Measurements from ENCODE around the gene TRPM5.
A peak's percentile ranks its signal among the peaks of the same experiment; 100 is the strongest.

Gene TRPM5

DNA sequence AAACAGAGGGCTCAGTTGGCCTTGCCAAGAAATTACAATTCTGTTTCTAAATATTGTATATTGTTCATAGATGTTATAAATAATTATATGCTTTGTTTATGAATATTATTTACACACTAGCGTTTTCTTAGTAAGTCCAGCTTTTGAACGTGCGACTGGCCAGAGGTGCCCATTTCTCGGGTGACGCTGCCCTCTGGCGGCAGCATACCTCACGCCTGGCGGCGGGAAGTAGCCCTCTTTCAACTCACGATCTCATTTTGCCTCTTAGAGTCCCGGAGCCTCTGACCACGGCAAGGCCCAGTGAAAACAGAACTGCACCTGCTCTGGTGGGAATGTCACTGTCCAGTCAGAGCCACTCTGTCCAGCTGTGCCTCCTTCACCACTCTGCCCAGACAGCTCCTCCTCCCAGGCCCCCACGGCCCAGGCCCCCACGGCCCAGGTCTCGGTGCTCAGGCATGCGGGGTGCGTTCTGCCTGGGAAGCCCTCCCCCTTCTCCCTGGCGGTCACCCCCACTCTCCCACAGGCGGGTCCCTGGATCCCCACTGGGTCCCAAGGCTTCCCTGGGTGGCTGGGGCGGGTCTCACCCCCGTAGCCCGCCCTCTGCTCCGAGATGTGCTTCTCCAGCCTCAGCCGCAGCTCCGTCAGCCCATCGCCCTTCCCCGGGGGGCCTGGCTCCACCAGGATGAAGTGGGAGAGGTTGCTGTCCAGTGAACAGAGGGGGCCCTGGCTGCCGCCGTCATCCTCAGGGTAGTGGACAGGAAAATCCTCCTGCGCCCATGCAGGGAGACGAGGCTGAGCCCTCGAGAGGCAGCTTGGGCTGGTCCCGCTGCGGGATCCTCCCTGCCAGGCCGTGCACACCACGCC lies 24.4 kb downstream of the TRPM5 start:
- peak; percentile 30 to 75 for DNase-seq

DNA sequence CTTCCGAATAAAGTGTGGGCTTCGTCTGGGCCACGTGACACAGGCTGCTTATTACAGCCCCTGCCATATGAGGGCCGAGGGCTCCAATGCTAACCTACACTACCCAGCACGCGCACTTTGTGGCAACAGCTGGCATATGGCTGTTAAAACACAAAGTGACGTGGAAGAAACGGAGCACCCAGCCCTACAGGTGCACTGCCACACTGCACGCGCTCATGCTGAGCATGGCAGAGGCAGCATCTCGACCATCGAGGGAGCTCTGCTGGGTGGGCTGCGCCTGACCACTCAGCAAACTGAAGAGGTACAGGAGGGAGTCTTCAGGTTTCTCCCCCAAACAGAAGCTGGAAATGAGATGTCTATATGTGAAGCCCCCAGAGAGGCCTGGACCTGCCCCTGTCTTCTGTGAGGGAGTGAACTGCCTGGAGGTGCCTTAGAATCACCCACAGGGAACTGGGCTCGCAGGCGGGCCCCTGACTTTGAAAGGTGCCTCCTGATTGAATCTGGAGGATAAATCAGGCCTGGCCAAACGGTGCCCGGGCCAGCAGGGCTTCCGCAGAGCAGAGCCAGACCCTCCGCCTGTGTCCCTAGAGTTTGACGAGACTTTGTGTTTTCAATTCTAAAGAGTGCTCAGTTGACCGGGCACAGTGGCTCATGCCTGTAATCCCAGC lies 25.5 kb downstream of the TRPM5 start:
- no peak for DNase-seq

DNA sequence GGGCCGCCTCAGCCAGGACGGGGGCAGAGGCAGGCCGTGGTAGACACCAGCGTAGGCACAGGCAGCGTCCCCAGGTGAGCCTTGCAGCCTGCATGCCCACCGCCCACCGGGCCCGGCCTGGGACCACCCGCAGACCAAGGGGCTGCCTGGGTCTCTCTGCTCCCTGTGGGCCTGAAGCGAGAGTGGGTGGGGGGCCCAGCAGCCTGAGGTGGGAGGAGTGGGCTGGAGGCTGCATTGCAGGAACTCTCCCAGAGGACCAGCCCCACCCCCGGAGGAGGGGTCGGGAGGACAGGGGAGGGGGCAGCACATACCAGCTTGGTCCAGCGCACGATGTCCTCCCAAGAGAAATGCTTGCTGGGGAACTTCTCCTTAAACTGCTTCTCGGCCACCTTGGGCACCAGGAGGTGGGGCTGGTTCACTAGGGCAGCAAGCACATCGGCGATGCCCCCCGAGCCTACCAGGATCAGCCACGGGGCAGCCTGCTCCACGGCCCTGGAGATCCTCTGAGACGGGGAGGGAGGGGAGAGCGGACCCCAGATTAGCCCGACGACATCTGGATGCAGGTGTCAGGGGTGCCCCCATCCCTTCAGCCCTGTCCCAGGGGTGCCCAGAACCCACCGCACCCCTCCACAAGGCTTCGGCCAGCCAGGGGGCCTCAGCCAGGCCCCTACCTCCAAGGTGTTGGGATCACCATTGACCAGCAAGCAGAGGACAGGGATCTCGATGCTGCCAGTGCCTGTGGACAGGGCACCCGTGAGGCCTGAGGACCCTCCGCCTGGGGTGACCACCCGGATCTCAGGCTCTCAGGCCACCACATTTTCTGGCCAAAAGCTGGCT lies 26.2 kb downstream of the TRPM5 start:
- no peak for DNase-seq

DNA sequence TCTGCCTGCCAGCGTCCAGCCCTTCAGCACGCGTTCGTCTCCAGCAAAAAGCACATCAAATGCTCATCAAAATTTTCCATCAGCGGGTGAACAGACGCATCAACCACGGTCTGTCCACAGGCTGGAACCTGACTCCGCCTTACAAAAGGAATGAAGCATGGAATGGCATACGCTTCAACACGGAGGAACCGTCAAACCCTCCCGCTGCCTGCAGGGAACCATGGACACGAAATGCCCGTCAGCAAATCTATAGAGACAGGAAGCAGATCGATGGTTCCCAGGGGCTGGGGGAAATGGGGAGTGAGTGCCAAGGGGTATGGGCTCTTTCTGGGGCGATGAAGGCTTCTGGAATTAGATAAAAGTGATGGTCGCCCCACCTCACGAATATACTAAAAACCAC lies 27.5 kb downstream of the TRPM5 start:
- no peak for DNase-seq

DNA sequence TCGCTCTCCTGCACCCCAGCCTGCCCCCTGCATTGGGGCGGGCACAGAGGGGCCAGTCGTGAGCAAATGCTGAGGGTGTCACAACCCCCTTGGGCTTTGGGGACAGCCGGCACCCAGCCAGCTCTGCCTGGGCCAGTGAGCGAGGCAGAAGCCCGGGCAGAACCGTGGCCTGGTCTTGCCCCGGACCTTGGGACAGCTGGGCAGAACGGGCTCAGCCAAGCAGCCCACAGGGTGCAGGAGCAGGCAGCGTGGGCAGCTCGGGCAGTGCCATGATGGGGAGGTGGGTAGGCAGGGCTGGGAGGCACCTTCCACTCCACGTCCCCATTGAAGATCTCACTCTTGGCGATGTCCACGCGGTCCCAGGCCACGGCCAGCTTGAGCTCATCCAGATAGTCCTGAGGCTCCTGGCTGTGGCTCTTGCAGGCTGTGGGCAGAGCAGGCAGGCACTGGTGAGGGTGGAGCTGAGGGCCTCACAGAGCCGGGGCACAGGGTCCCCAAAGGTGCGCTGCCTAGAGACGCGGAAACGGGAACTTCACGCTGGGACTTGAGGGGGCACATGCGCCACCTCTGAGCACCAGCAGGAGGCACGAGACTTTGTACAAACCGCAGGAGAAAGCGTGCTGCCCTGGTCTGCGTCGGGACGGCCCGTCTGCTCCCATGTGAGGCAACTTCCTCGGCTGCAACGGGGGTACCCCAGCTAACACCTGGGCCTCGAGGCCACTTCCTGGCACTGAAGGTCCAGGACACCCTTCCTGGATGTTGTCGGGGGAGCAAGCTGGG lies 28.5 kb downstream of the TRPM5 start:
- no peak for DNase-seq

DNA sequence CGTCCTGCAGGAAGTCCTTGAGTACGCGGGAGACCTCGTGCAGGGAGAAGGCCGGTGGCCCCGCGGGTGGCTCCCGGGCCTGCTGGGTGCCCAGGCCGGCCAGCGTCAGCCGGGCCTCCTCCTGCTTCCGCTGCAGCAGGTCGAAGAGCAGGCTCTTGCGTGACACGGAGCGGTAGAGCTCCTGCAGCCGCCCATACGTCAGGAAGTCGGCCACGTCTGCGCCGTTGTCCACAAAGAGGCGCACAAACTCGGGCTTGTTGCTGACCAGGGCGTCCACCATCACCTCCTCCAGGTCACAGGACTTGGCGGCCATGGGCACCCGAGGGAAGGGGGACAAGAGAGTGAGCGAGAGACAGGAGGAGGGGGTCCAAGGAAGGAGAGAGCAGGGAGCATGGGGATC lies 29.1 kb downstream of the TRPM5 start:
- no peak for DNase-seq

DNA sequence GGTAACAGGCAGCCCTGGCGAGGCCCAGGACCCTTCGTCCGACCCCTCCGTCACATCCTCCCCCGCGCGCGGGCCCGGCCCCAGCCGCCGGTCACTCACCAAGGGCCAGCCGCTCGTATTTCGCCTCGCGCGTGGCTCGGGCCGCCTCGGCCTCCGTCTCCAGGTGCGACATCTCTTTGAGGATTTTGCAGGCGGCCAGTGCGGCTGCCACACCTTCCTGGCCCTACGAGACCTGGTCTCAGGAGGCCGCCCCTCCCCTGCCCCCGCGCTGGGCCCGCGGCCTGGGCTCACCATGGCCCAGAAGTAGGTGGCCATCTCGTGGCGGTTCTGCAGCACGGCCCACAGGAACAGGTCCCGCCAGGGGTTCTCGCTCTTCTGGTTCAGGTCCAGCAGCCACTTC lies 29.7 kb downstream of the TRPM5 start:
- DNase-seq: no peak

DNA sequence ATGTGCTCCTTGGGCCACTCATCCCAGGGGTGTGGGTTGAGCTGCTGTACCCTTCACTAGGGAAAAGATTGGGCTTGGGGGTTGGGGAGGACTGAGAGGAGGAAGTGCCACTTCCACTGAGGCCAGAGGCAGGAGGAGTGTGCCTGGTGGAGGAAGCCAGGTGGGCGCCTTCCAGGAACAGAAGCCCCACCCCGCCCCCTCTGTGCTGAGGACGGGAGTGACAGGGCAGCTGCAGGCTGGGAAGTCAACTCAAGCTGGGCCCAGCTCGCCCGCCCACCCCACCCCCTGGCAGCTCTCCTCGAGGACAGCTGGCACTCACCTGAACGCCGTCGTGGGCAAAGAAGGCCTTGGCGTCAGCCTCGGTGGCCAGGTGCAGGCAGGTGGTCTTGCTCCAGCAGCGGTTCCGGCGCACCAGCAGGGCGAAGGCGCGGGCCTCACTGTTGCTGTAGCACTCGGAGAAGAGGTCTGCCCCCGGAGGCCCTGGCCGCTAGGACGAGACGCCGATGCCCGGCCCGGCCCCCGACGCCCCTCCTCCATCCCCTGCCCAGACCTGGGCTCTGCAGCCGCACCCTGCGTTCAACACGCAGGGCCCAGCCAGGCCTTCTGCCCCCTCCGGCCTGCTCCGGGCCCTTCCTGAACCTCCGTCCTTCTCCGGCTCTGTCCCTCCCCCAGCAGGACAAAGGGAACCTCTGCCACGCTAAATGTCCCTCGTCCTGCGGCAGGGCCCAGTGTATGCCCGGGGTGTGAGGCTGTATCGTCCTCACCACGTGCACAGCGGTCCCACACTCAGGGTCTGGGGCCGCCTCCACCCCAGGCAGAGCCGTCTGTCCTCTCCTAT lies 30.4 kb downstream of the TRPM5 start:
- no peak for DNase-seq

DNA sequence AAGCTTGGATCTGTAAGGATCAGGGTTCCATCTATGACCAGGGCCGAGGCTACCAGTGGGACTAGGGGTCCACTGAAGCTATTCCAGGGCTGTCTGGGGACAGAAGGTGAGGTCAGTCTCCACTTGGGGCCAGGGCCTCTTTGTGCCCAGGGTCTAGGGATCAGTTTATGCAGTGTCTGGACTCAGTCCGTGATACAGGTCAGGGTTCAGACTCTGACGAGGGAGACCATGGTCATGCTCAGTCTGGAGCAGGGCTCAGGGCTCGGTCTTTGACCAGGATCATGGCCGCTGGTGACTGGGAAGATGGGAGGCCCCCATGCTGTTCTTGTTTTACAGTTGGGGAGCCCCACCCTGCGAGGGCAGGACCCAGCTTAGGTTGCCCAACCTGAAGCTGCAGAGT lies 32.0 kb downstream of the TRPM5 start:
- no peak for DNase-seq

DNA sequence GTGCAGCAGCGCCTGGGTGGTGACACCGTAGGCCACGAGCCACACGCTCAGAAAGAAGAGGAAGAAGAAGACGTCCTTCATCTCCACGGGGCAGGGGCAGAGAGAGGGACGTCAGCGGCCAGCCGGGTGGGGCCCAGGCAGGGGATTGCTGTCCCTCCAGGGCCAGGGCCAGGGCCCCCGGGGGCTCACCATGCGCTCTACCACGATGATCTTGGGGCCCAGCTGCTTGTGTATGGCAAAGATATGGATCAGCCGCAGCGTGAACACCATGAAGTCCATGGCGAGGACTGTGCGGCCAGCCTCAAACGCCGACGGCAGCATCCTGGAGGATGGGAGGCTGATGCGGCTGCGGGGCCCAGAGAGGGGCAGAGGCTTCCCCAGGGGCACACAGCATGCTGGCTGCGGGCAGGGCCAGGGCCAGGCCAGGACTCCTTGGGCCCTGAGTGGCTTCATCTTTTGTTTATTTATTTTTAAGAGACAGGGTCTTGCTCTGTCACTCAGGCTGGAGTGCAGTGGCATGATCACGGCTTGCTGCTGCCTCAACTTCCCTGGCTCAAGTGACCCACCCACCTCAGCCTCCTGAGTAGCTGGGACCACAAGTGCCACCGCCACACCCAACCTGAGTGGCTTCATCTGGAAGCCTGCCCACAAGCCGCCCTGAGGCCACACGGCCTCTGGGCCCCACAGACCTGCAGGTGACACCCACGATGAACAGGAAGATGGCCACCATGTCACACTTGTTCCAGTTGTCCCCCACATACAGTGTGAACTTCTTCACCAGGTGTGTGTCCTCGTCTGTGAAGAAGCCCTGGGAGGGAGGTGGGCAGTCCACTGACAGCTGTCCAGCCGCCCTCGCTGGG lies 32.6 kb downstream of the TRPM5 start:
- no peak for DNase-seq

DNA sequence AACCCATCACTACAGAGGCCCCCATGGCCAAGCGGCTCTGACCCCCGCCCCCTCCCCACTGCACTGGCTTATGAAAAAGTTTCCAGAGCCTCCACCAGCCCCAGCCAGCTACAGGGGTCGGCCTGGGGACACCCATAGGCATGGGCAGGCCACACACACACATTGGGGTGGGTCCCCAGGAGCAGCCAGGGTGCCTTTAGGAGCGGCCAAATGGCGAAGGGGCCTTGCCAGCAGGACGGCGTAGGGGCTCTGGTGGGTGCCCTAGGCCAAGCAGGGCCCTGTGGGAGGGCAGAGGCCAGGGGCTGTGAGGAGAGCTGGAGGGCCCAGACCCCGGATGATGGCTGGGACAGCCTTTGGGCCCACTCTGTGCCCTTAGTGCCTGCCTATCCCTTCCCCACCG lies 33.7 kb downstream of the TRPM5 start:
- DNase-seq: no peak

DNA sequence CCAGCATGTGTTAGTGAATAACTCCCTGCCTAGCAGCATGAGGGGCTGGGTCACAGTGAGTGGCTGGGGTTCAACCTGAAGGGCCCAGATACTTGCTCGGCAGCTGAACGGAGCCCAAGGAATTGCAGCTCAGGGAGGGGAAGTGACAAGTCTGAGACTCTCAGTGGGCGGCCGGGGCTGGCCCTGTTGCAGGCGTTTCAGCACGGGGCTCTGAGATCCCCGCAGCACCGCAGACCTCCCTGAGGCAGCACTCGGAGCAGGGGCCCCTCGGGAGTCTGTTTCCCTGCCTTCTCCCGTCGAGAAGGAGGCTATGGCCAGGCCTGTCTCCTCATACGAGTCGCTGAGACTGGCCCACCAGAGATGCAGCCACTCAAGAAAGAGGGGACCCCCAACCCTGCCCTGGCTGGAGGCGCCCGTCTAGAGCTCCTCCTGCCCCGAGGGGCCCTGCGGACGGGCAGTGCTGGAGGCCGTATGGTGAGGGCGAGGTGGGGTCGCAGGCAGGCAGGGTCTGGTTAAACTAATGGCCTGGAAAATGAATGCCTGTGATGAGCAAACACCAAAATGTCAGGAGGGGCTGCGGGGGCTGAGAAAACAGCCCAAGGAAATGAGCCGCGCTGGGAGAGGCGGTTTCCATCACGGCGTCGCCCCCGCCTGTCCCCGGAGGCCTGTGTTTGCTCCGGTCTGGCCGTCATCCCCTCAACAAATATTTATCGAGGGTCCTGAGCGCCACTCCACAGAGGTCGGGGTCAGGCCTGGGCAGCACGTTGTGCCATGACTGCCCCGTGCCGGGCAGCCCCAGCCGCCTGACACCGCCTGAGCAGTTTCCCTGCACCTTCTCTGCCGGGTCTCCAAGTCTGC lies 34.5 kb downstream of the TRPM5 start:
- no peak for DNase-seq

DNA sequence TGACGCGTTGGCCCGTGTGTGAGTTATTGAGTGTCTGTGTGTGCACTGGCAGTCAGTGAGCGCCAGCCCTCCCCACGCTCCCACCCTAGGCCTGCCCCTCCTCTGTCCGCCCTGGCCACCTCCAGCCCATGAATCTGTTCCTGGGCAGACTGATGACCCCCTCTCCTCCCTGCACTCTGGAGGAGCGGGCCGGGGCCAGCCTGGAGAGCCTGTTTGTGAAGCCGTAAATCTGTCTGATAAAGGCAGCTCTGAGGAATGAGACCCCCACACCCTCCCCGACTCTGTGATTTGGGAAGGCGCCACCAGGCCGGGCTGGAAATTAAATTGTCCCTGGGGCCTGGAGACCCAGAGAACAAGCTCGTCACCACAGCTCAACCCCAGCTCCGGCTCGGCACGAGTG lies 35.2 kb downstream of the TRPM5 start:
- no peak for DNase-seq

DNA sequence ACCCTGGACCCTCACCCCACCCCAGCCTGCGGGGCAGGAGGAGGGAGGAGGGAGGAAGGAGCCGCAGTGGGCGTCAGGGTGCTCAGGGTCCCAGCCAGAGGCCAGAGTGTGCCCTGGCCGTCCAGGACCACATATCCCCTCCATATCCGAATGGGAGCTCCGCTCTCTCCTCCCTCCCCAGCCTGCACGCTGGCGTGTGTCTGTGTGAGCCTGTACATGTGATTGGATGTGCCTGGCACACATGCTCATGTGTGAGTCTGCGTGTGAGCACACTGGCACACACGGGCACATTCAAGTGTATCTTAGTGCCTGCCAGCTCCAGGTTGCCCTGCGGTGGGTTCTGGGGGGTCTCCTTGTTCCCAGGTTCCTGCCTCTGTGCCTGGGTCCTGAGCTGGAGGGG lies 35.6 kb downstream of the TRPM5 start:
- DNase-seq: no peak

DNA sequence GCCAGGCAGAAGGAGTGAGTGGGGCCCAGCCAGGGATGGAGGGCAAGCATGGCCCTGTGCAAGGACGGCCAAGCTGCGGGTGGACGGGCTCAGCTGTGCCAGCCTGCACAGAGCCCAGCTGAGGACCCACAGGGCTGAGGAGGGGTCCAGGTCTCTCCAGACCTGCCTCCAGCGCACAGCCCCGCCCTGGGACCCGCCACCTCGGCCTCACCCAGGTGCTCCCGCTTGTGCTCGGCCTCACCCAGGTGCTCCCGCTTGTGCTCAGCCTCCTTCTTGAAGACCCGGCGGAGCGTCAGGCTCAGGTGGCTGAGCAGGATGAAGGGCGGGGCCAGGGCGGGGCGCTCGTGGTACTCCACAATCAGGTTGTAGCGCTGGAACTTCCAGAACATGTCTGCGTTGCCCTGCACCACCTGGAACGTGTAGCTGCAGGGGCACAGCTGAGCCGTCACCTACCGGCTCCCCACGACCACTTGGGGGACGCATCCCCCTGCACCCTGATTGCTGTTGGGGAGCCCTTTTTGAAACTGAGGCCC lies 37.4 kb downstream of the TRPM5 start:
- DNase-seq: no peak

DNA sequence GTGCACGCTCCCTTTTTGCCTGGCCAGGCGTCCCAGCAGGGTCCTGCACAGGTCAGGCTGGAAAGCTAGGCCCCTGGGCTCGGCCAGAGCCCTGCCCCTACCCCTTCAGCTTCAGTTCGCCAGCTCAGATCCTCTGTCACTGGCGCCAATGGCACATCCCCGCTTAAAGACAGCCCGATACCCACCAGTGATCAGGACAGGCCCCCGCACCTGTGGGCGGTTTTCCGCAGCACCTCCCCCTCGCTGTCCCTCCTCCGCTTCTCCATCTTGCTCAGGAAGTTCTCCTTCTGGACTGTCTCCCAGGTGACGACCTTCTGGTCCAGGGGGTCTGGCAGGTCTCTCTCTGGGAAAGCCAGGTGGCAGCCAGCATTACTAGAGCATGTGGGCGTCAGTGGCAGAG lies 37.9 kb downstream of the TRPM5 start:
- DNase-seq: no peak

DNA sequence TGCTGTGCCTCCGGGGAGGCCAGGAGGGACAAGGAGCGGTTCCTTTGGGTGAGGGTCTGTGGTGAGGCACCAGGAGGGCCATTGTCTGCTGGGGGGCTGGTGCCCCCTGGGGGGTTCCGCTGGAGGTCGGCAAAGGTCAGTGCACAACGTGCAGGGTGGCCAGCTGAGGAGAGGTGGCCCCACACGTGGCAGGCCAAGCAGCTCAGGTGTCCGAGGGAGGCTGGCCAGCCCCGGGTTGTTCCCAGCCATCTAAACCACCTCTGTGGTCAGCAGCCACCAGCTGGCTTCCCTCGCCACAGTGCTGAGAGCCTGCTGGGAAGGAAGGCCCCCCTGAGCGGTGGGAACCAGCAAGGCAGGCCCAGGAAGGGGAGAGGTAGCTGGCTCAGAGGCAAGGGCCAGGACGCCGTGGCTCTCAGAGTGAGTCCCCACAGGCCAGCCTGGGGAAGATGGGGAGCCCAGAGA lies 39.5 kb downstream of the TRPM5 start:
- no peak for DNase-seq

DNA sequence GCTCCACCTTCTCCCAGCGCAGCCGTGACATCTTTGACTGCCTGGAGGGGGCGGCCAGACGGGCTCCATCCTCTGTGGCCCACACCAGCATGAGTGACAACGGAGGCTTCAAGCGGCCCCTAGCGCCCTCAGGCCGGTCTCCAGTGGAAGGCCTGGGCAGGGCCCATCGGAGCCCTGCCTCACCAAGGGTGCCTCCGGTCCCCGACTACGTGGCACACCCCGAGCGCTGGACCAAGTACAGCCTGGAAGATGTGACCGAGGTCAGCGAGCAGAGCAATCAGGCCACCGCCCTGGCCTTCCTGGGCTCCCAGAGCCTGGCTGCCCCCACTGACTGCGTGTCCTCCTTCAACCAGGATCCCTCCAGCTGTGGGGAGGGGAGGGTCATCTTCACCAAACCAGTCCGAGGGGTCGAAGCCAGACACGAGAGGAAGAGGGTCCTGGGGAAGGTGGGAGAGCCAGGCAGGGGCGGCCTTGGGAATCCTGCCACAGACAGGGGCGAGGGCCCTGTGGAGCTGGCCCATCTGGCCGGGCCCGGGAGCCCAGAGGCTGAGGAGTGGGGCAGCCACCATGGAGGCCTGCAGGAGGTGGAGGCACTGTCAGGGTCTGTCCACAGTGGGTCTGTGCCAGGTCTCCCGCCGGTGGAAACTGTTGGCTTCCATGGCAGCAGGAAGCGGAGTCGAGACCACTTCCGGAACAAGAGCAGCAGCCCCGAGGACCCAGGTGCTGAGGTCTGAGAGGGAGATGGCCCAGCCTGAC lies 41.2 kb downstream of the TRPM5 start:
- no peak for DNase-seq

DNA sequence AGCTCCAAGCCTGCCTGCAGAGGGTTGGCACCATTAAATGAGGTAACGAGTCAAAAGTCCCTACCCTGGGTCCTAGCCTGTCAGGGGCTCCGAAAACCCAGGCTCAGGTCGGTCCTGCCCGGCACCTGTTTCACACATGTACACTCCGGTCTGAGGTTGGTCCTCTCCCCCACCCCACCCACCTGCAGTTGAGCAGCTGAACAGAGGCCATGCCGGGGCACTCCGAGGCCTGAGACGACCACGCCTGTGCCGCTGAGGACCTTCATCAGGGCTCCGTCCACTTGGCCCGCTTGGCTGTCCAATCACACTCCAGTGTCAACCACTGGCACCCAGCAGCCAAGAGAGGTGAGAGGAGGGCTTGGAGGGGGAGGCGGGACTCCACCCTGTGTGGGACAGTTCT lies 42.2 kb downstream of the TRPM5 start:
- DNase-seq: no peak

All from NCI-H1930 (cell line).